H9 (cell line): ENCODE measurements around the gene KRT86. TPM values are rescaled to one million over a fixed set of nuclear protein-coding genes. Genes with fewer than 3 reads are reported as not detected.

Experiments used
- DNase-seq: peaks from one replicate; pipeline ENCODE4 v3.0.0-alpha.2; 2017
- H2AFZ ChIP-seq: one replicate; pipeline ENCODE4 v1.6.1; 2013; ENCODE audit warnings: mild to moderate bottlenecking, low read length, control low read depth, moderate library complexity
- H2AK5ac ChIP-seq: 2 replicates; pipeline ENCODE4 v1.6.1; 2013; ENCODE audit warnings: low read length, control low read depth, mixed read lengths; ENCODE audit not compliant: insufficient read length
- H2BK120ac ChIP-seq: one replicate; pipeline ENCODE4 v1.6.1; 2013; ENCODE audit warnings: low read depth, mild to moderate bottlenecking, low read length, control low read depth, inconsistent platforms; ENCODE audit not compliant: poor library complexity, severe bottlenecking
- H2BK12ac ChIP-seq: 2 replicates; pipeline ENCODE4 v1.6.1; 2013; ENCODE audit warnings: low read length, control low read depth, mixed read lengths, low read depth; ENCODE audit not compliant: insufficient read length
- H2BK15ac ChIP-seq: 2 replicates; pipeline ENCODE4 v1.6.1; 2013; ENCODE audit warnings: low read depth, low read length, control low read depth
- H2BK20ac ChIP-seq: one replicate; pipeline ENCODE4 v1.6.1; 2013; ENCODE audit warnings: low read depth, mild to moderate bottlenecking, low read length, control low read depth, inconsistent platforms; ENCODE audit not compliant: poor library complexity, severe bottlenecking
- H2BK5ac ChIP-seq: 2 replicates; pipeline ENCODE4 v1.6.1; 2013; ENCODE audit warnings: low read length, control low read depth, mixed read lengths; ENCODE audit not compliant: insufficient read length
- H3K14ac ChIP-seq: 2 replicates; pipeline ENCODE4 v1.6.1; 2013; ENCODE audit warnings: low read length, control low read depth; ENCODE audit not compliant: insufficient read depth
- H3K18ac ChIP-seq: 2 replicates; pipeline ENCODE4 v1.6.1; 2013; ENCODE audit warnings: low read depth, mild to moderate bottlenecking, mixed read lengths, low read length, control low read depth; ENCODE audit not compliant: insufficient read length
- H3K23ac ChIP-seq: 2 replicates; pipeline ENCODE4 v1.6.1; 2013; ENCODE audit warnings: low read length, control low read depth, mixed read lengths, low read depth; ENCODE audit not compliant: insufficient read length
- H3K23me2 ChIP-seq: 2 replicates; pipeline ENCODE4 v1.6.1; 2013; ENCODE audit warnings: low read depth, mild to moderate bottlenecking, mixed read lengths, low read length, control low read depth; ENCODE audit not compliant: insufficient read length, poor library complexity, severe bottlenecking
- H3K27ac ChIP-seq: 2 replicates; pipeline ENCODE4 v1.5.1; 2013; ENCODE audit warnings: low read length, control low read depth, mixed read lengths, low read depth; ENCODE audit not compliant: insufficient read length
- H3K27me3 ChIP-seq: 2 replicates; pipeline ENCODE4 v1.6.1; 2013; ENCODE audit warnings: low read length, control low read depth, inconsistent platforms; ENCODE audit not compliant: insufficient read depth
- H3K4ac ChIP-seq: 2 replicates; pipeline ENCODE4 v1.6.1; 2013; ENCODE audit warnings: low read depth, mild to moderate bottlenecking, control low read depth, inconsistent platforms, low read length, moderate library complexity
- H3K4me1 ChIP-seq: 2 replicates; pipeline ENCODE4 v1.6.1; 2013; ENCODE audit warnings: low read length, control low read depth, inconsistent platforms; ENCODE audit not compliant: insufficient read depth
- H3K4me2 ChIP-seq: 2 replicates; pipeline ENCODE4 v1.6.1; 2013; ENCODE audit warnings: low read length, control low read depth, mixed read lengths; ENCODE audit not compliant: insufficient read length, insufficient read depth
- H3K56ac ChIP-seq: 2 replicates; pipeline ENCODE4 v1.6.1; 2013; ENCODE audit warnings: low read depth, mild to moderate bottlenecking, mixed read lengths, low read length, control low read depth; ENCODE audit not compliant: insufficient read length
- H3K79me1 ChIP-seq: 2 replicates; pipeline ENCODE4 v1.6.1; 2013; ENCODE audit warnings: low read depth, mild to moderate bottlenecking, moderate library complexity, low read length, control low read depth, inconsistent platforms; ENCODE audit not compliant: insufficient read depth, poor library complexity, severe bottlenecking
- H3K79me2 ChIP-seq: 2 replicates; pipeline ENCODE4 v1.6.1; 2013; ENCODE audit warnings: low read length, control low read depth, inconsistent platforms; ENCODE audit not compliant: insufficient read depth
- H3K9ac ChIP-seq: 2 replicates; pipeline ENCODE4 v1.6.1; 2013; ENCODE audit warnings: low read length, control low read depth, mixed read lengths; ENCODE audit not compliant: insufficient read length; ENCODE audit errors: extremely low read depth
- H3K9me3 ChIP-seq: one replicate; pipeline ENCODE4 v1.6.1; 2013; ENCODE audit warnings: low read depth, low read length, inconsistent platforms; ENCODE audit not compliant: control insufficient read depth
- H3T11ph ChIP-seq: one replicate; pipeline ENCODE4 v1.6.1; 2013; ENCODE audit warnings: mild to moderate bottlenecking, low read length, control low read depth, inconsistent platforms
- H4K20me1 ChIP-seq: one replicate; pipeline ENCODE4 v1.6.1; 2013; ENCODE audit not compliant: control insufficient read depth, insufficient read length, insufficient read depth
- H4K5ac ChIP-seq: 2 replicates; pipeline ENCODE4 v1.6.1; 2013; ENCODE audit warnings: low read depth, mild to moderate bottlenecking, mixed read lengths, low read length, control low read depth; ENCODE audit not compliant: insufficient read length
- H4K8ac ChIP-seq: replicated peaks from 2 replicates; pipeline ENCODE4 v1.6.1; 2013; ENCODE audit warnings: low read length, control low read depth, mixed read lengths, low read depth; ENCODE audit not compliant: insufficient read length
- H4K91ac ChIP-seq: 2 replicates; pipeline ENCODE4 v1.6.1; 2013; ENCODE audit warnings: low read depth, mild to moderate bottlenecking, moderate library complexity, mixed read lengths, low read length, control low read depth; ENCODE audit not compliant: insufficient read length
- H3K27ac Mint-ChIP-seq, 3 experiments: 2 replicates in 2 of 3; 3 replicates in 1 of 3; pipeline ENCODE4 v1.8.0; 2020 to 2021; ENCODE audit warnings: mixed read lengths in 3 of 3, mild to moderate bottlenecking in 1 of 3, moderate library complexity in 1 of 3
- H3K27me3 Mint-ChIP-seq: 2 replicates; pipeline ENCODE4 v1.8.0; 2021; ENCODE audit warnings: low read depth, mild to moderate bottlenecking, moderate library complexity, mixed read lengths
- H3K36me3 Mint-ChIP-seq, 3 experiments: 2 replicates in 2 of 3; 3 replicates in 1 of 3; pipeline ENCODE4 v1.8.0; 2020 to 2021; ENCODE audit warnings: low read depth in 3 of 3, mixed read lengths in 3 of 3; ENCODE audit not compliant: insufficient read depth in 1 of 3
- H3K4me1 Mint-ChIP-seq, 2 experiments: 2 replicates each; pipeline ENCODE4 v1.8.0; 2020; ENCODE audit warnings: mixed read lengths in 2 of 2
- H3K4me3 Mint-ChIP-seq, 2 experiments: 2 replicates in 1 of 2; 3 replicates in 1 of 2; pipeline ENCODE4 v1.8.0; 2020 to 2021; ENCODE audit warnings: mild to moderate bottlenecking in 2 of 2, mixed read lengths in 2 of 2, moderate library complexity in 1 of 2
- H3K9me3 Mint-ChIP-seq, 2 experiments: 2 replicates in 1 of 2; 3 replicates in 1 of 2; pipeline ENCODE4 v1.8.0; 2020; ENCODE audit warnings: mild to moderate bottlenecking in 2 of 2, mixed read lengths in 2 of 2, moderate library complexity in 1 of 2
- CTCF ChIP-seq: fragments of 200-600 bp; sonication (generic); conservative IDR thresholded peaks from 3 replicates; pipeline ENCODE4 v1.8.0; 2021; ENCODE audit warnings: antibody characterized with exemption, mild to moderate bottlenecking
- WGBS: extraction: QIAGEN DNeasy Blood & Tissue Kit; methylation state at CpG from one replicate; pipeline ENCODE4 v1.1.7; 2013; ENCODE audit warnings: missing lambda C conversion rate, low lambda C conversion rate, mixed read lengths; ENCODE audit not compliant: insufficient read length; ENCODE audit errors: extremely low coverage; 5-methylcytosine and 5-hydroxymethylcytosine counted together
- total RNA-seq: library from RNA; stranded (reverse); gene quantifications from 2 replicates; pipeline ENCODE4 v1.2.1, GENCODE V29; 2021

Gene KRT86
- total RNA-seq, 1 experiment from 2014 or later, result not detected

DNA sequence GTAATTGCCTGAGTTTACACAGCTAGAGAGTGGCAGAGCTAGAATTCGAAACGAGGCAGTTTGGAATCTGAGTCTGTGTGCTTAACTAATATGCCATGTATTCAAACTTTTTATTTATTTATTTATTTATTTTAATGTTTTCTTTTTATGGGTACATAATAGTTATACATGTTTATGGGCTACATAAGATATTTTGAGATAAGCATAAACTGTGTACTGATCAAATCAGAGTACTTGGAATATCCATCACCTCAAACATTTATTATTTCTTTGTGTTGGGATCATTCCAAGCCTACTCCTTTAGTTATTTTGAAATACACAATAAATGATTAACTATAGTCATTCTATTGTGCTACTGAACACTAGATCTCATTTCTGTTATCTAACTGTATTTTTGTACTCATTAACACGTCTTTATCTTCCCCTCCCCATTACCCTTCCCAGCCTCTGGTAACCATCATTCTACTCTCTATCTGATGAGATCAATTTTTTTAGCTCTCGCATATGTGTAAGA lies 24.3 kb downstream of the KRT86 start:
- Mint-ChIP-seq H3K27ac (no peak overlapping the region), H3K9me3 (no peaks in the 10 kb centered on the region; a peak in 1 of 5 replicates), H3K4me1 (peaks cover 3% of the 10 kb centered on the region in 2 experiments; a peak in 2 of 4 replicates), H3K27me3 (peaks cover 38% of the 10 kb centered on the region), H3K36me3 (no peaks in the 10 kb centered on the region), H3K4me3 (no peak overlapping the region)
- Histone ChIP-seq H4K8ac (no peak overlapping the region), H3K4me2 (no peak overlapping the region), H3K23me2 (no peaks in the 10 kb centered on the region), H3K27ac (no peak overlapping the region), H3K4ac (no peak overlapping the region), H3K18ac (no peak overlapping the region), H2BK5ac (no peak overlapping the region), H3K56ac (no peak overlapping the region), H3K9ac (no peak overlapping the region), H2AK5ac (no peak overlapping the region), H3K4me1 (no peaks in the 10 kb centered on the region), H3T11ph (no peak overlapping the region), H3K79me1 (no peaks in the 10 kb centered on the region), H2BK12ac (no peak overlapping the region), H2AFZ (no peak overlapping the region), H2BK20ac (no peak overlapping the region), H3K9me3 (no peaks in the 10 kb centered on the region), H4K5ac (no peak overlapping the region), H3K79me2 (no peaks in the 10 kb centered on the region), H3K27me3 (no peaks in the 10 kb centered on the region; the same call in 1 of the 2 replicates), H2BK120ac (no peak overlapping the region), H2BK15ac (no peak overlapping the region), H3K23ac (no peak overlapping the region), H4K91ac (no peak overlapping the region), H4K20me1 (peaks cover 4% of the 10 kb centered on the region), H3K14ac (no peak overlapping the region)
- no peak for DNase-seq
- WGBS, result no CpG with 5 or more reads among the region's 4 CpGs
- TF ChIP-seq CTCF, result no peak
